Liver (tissue), 9 donors: Measurements from ENCODE around the gene SCGB1D4. TPM values are rescaled to one million over a fixed set of nuclear protein-coding genes. Genes with fewer than 3 reads are reported as not detected.

Source experiments
- DNase-seq: peaks from one replicate; pipeline ENCODE4 v3.0.0-alpha.2; 2017; ENCODE audit warnings: low spot score
- H3K27ac ChIP-seq, 2 donors: one replicate each; pipeline ENCODE4 v1.7.0; 2013; ENCODE audit warnings: inconsistent platforms in 2 of 2, low read length in 2 of 2, control low read depth in 1 of 2, low read depth in 1 of 2, mild to moderate bottlenecking in 1 of 2
- H3K27me3 ChIP-seq, 4 donors: one replicate each; pipeline versions ENCODE4 v1.6.1 to v1.7.0; 2013; ENCODE audit warnings: low read length in 3 of 4, inconsistent platforms in 1 of 4, mild to moderate bottlenecking in 1 of 4, moderate library complexity in 1 of 4; ENCODE audit not compliant: control insufficient read depth in 4 of 4, insufficient read depth in 4 of 4
- H3K36me3 ChIP-seq, 4 donors: one replicate each; pipeline versions ENCODE4 v1.6.1 to v1.7.0; 2013; ENCODE audit warnings: low read length in 3 of 4, mild to moderate bottlenecking in 3 of 4, low read depth in 1 of 4, moderate library complexity in 1 of 4; ENCODE audit not compliant: control insufficient read depth in 4 of 4, insufficient read depth in 3 of 4
- H3K4me1 ChIP-seq, 4 donors: one replicate each; pipeline versions ENCODE4 v1.6.1 to v1.7.0; 2013; ENCODE audit warnings: low read length in 3 of 4, mild to moderate bottlenecking in 3 of 4, moderate library complexity in 1 of 4; ENCODE audit not compliant: control insufficient read depth in 4 of 4, insufficient read depth in 4 of 4
- H3K4me3 ChIP-seq, 3 donors: one replicate each; pipeline versions ENCODE4 v1.6.1 to v1.7.0; 2013; ENCODE audit warnings: low read length in 3 of 3, control low read depth in 1 of 3, low read depth in 1 of 3, mild to moderate bottlenecking in 1 of 3
- H3K9ac ChIP-seq, 2 donors: one replicate each; pipeline ENCODE4 v1.7.0; 2013; ENCODE audit warnings: low read length in 2 of 2, mild to moderate bottlenecking in 2 of 2, moderate library complexity in 2 of 2, control low read depth in 1 of 2, low read depth in 1 of 2
- H3K9me3 ChIP-seq, 4 donors: one replicate each; pipeline versions ENCODE4 v1.6.1 to v1.7.0; 2013; ENCODE audit warnings: low read length in 3 of 4; ENCODE audit not compliant: control insufficient read depth in 4 of 4
- ATF3 ChIP-seq: IDR thresholded peaks from 2 replicates; pipeline ENCODE4 v1.6.1; 2016; ENCODE audit warnings: antibody characterized with exemption
- EGR1 ChIP-seq, 2 donors: IDR thresholded peaks; 2 replicates each; pipeline ENCODE4 v1.6.1; 2016 to 2018; ENCODE audit warnings: antibody characterized with exemption in 2 of 2, low read depth in 2 of 2
- FOXA1 ChIP-seq: IDR thresholded peaks from 2 replicates; pipeline ENCODE4 v1.6.1; 2016; ENCODE audit warnings: antibody characterized with exemption
- FOXA2 ChIP-seq: IDR thresholded peaks from 2 replicates; pipeline ENCODE4 v1.6.1; 2016; ENCODE audit warnings: antibody characterized with exemption
- GABPA ChIP-seq, 2 donors: IDR thresholded peaks in 1 of 2; conservative IDR thresholded peaks in 1 of 2; 2 replicates each; pipeline ENCODE4 v1.6.1; 2016; ENCODE audit warnings: antibody characterized with exemption in 2 of 2, mild to moderate bottlenecking in 1 of 2, moderate library complexity in 1 of 2
- HNF4A ChIP-seq, 2 donors: conservative IDR thresholded peaks; 2 replicates each; pipeline ENCODE4 v1.6.1; 2016; ENCODE audit warnings: antibody characterized with exemption in 2 of 2, mild to moderate bottlenecking in 2 of 2
- HNF4G ChIP-seq: IDR thresholded peaks from 2 replicates; pipeline ENCODE4 v1.6.1; 2016; ENCODE audit warnings: antibody characterized with exemption
- JUND ChIP-seq, 2 donors: IDR thresholded peaks; 2 replicates each; pipeline ENCODE4 v1.6.1; 2016; ENCODE audit warnings: antibody characterized with exemption in 2 of 2
- NR2F2 ChIP-seq: IDR thresholded peaks from 2 replicates; pipeline ENCODE4 v1.6.1; 2016; ENCODE audit warnings: antibody characterized with exemption
- RAD21 ChIP-seq, 2 donors: IDR thresholded peaks; 2 replicates each; pipeline ENCODE4 v1.6.1; 2016; ENCODE audit warnings: antibody characterized with exemption in 2 of 2, mild to moderate bottlenecking in 2 of 2
- RXRA ChIP-seq, 2 donors: IDR thresholded peaks; 2 replicates each; pipeline ENCODE4 v1.6.1; 2017 to 2018; ENCODE audit warnings: antibody characterized with exemption in 2 of 2, mild to moderate bottlenecking in 1 of 2
- SP1 ChIP-seq: IDR thresholded peaks from 2 replicates; pipeline ENCODE4 v1.6.1; 2018; ENCODE audit warnings: antibody characterized with exemption, mild to moderate bottlenecking
- TAF1 ChIP-seq: conservative IDR thresholded peaks from 2 replicates; pipeline ENCODE4 v1.6.1; 2016; ENCODE audit warnings: antibody characterized with exemption, mild to moderate bottlenecking
- YY1 ChIP-seq: IDR thresholded peaks from 2 replicates; pipeline ENCODE4 v1.6.1; 2016; ENCODE audit warnings: antibody characterized with exemption, mild to moderate bottlenecking
- ZBTB33 ChIP-seq: IDR thresholded peaks from 2 replicates; pipeline ENCODE4 v1.6.1; 2016; ENCODE audit warnings: antibody characterized with exemption
- WGBS: extraction: QIAGEN DNeasy Blood & Tissue Kit; methylation state at CpG from one replicate; pipeline ENCODE4 v1.1.7; 2013; 5-methylcytosine and 5-hydroxymethylcytosine counted together
- polyA plus RNA-seq, 2 donors: library from polyadenylated mRNA; stranded (reverse) in 1 of 2; unstranded in 1 of 2; fragments of 200-250 nt in 1 of 2; fragments of >200 nt in 1 of 2; fragmentation: Nextera tagmentation in 1 of 2; extraction: Ambion mirVana in 1 of 2; gene quantifications; one replicate each; pipeline versions ENCODE4 v1.2.1 to v1.2.3, GENCODE V29; 2013 to 2015
- total RNA-seq, 2 donors: library from RNA; depleted of rRNA; stranded (reverse); fragments of >200 nt; gene quantifications; one replicate each; pipeline ENCODE4 v1.2.3, GENCODE V29; 2014
- TF ChIP-seq, protein P1 (sequence below): fragments of 150-350 bp; IDR thresholded peaks from 2 replicates; pipeline ENCODE4 v1.5.1; 2017; ENCODE audit warnings: improper control_type of control experiment, low read depth, low read length; ENCODE audit not compliant: missing input control
- TF ChIP-seq, protein P2 (sequence below): IDR thresholded peaks from 2 replicates; pipeline ENCODE4 v1.6.1; 2016; ENCODE audit warnings: antibody characterized with exemption
- TF ChIP-seq, protein P3 (sequence below): IDR thresholded peaks from 2 replicates; pipeline ENCODE4 v1.6.1; 2016; ENCODE audit warnings: antibody characterized with exemption, mild to moderate bottlenecking
- donor health status: healthy.
- donor health status: healthy.
- donor health status: healthy.
- donor health status: healthy.
- donor health status: healthy.

SCGB1D4 gene
- total and polyA plus RNA-seq, 4 donors = not detected

- Histone ChIP-seq H3K4me3 (no peak overlapping the region), H3K27ac (no peak overlapping the region), H3K9ac (no peak overlapping the region), H3K27me3 (no peaks in the 10 kb centered on the region), H3K9me3 (no peaks in the 10 kb centered on the region), H3K36me3 (no peaks in the 10 kb centered on the region), H3K4me1 (peaks cover 0 to 20% (median 8%) of the 10 kb centered on the region in 4 donors)
- TF ChIP-seq SP1 = no peak
- no peak for TF ChIP-seq JUND (IDR thresholded peaks at IDR 0.05)
- TF ChIP-seq, protein P1, sequence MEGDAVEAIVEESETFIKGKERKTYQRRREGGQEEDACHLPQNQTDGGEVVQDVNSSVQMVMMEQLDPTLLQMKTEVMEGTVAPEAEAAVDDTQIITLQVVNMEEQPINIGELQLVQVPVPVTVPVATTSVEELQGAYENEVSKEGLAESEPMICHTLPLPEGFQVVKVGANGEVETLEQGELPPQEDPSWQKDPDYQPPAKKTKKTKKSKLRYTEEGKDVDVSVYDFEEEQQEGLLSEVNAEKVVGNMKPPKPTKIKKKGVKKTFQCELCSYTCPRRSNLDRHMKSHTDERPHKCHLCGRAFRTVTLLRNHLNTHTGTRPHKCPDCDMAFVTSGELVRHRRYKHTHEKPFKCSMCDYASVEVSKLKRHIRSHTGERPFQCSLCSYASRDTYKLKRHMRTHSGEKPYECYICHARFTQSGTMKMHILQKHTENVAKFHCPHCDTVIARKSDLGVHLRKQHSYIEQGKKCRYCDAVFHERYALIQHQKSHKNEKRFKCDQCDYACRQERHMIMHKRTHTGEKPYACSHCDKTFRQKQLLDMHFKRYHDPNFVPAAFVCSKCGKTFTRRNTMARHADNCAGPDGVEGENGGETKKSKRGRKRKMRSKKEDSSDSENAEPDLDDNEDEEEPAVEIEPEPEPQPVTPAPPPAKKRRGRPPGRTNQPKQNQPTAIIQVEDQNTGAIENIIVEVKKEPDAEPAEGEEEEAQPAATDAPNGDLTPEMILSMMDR = no peak
- no peak for TF ChIP-seq EGR1 (IDR thresholded peaks at IDR 0.05; ENCODE audit: low read depth in 2 of 2)
- TF ChIP-seq HNF4G = no peak
- no peak for TF ChIP-seq GABPA (IDR thresholded peaks at IDR 0.05 in 1 of 2, conservative IDR thresholded peaks at IDR 0.05 in 1 of 2)
- TF ChIP-seq ZBTB33 = no peak
- TF ChIP-seq FOXA2 = no peak
- TF ChIP-seq ATF3 = no peak
- no peak for TF ChIP-seq HNF4A (conservative IDR thresholded peaks at IDR 0.05)
- no peak for TF ChIP-seq TAF1
- TF ChIP-seq, protein P2, sequence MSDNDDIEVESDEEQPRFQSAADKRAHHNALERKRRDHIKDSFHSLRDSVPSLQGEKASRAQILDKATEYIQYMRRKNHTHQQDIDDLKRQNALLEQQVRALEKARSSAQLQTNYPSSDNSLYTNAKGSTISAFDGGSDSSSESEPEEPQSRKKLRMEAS = no peak
- TF ChIP-seq, protein P3, sequence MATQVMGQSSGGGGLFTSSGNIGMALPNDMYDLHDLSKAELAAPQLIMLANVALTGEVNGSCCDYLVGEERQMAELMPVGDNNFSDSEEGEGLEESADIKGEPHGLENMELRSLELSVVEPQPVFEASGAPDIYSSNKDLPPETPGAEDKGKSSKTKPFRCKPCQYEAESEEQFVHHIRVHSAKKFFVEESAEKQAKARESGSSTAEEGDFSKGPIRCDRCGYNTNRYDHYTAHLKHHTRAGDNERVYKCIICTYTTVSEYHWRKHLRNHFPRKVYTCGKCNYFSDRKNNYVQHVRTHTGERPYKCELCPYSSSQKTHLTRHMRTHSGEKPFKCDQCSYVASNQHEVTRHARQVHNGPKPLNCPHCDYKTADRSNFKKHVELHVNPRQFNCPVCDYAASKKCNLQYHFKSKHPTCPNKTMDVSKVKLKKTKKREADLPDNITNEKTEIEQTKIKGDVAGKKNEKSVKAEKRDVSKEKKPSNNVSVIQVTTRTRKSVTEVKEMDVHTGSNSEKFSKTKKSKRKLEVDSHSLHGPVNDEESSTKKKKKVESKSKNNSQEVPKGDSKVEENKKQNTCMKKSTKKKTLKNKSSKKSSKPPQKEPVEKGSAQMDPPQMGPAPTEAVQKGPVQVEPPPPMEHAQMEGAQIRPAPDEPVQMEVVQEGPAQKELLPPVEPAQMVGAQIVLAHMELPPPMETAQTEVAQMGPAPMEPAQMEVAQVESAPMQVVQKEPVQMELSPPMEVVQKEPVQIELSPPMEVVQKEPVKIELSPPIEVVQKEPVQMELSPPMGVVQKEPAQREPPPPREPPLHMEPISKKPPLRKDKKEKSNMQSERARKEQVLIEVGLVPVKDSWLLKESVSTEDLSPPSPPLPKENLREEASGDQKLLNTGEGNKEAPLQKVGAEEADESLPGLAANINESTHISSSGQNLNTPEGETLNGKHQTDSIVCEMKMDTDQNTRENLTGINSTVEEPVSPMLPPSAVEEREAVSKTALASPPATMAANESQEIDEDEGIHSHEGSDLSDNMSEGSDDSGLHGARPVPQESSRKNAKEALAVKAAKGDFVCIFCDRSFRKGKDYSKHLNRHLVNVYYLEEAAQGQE = no peak
- TF ChIP-seq FOXA1 = no peak
- no peak for TF ChIP-seq RXRA (IDR thresholded peaks at IDR 0.05)
- TF ChIP-seq NR2F2 = no peak
- no peak for TF ChIP-seq YY1
- TF ChIP-seq RAD21 (IDR thresholded peaks at IDR 0.05) = no peak
- WGBS = 75% methylated on average over 4 of the region's 4 CpGs
- DNase-seq = no peak
These were observed 42.7 kb upstream of the SCGB1D4 start for GRCh38 chr11:62341588-62341987.
